CD4-positive, alpha-beta T cell treated with Interleukin-15 for 4 hours (primary cell): ENCODE results near the gene SLC22A23.

Source experiments
- DNase-seq: peaks from one replicate; pipeline ENCODE4 v3.0.0-alpha.2; 2020; ENCODE audit warnings: low spot score

SLC22A23 gene

GRCh38 chr6:3316818-3317217 is 140.0 kb downstream of the SLC22A23 start:
- DNase-seq = no peak

DNA sequence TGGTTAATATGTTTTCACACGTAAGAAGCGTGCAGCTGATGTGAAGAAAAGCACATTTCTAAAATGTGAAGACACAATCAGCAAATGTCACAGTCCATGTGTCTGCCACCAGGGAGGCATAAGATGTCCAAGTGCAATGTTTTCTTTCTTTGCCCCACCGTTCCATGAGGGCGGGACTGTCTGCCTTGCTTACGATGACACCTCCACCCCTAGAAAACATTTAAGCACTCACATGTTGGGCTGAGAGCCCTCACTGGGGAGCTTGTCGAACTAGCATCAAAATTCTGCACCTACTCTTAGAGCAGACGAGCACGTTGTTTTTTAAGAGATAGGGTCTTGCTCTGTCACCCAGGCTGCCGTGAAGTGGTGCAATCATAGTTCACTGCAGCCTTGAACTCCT is 140.5 kb downstream of the SLC22A23 start:
- no peak for DNase-seq

GRCh38 chr6:3315841-3316240 is 141.0 kb downstream of the SLC22A23 start:
- no peak for DNase-seq

DNA sequence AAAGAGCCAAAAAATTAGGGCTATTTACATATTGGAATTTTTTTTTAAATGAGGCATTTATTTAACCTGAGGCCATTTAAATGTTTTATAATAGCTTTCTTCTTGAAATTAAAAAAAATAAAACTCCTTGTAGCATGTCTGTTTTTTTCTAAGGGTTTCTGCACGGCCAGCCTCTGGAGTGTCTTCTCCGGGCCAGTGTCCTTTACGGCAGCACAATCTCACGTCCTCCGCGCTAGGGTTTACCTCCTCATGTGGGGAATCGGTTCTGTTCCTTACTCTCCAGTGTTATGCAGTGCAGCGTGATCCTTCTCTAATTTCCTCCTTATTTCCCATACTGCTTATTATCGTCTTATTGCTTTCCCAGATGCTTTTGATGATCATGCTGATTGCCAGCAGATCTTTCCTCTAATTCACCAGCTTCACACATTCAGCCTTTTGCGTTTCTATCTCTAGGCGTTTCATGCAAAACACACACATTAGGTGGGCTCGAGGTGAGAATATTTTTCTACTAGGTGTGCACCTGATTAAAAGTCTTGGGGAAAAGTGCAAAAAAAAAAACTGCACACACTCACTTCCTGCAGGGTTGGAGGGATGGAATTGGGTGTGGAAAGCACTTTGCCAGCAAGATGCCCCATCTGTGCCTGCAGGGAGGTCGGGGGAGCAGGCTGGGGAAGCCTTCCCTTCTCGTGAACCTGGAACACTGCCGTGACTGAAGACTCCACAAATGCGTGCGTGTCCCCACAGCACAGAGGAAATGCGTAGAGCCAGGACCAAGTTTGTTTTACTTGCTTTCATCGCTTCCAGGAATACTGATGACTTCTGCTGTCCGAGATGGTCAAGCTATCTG is 142.0 kb downstream of the SLC22A23 start:
- no peak for DNase-seq

DNA sequence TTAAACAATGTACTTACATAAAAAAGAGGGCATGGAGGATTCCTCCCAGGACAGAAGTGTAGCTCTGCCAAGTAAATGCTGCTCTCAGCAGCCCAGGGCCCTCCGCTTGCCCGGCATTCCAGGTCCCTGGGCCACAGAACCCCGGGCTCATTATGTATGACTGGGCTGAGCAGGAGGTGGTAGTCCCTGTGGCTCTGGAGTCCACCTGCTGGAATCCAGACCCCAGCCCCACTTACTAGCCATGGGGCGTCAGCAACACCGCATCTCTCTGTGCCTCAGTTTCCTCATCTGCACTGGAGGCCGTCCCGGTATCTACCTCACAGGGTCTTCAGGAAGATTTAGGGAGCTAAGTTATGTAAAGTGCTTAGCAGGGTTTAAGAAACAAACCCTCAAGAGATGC is 142.7 kb downstream of the SLC22A23 start:
- no peak for DNase-seq

DNA sequence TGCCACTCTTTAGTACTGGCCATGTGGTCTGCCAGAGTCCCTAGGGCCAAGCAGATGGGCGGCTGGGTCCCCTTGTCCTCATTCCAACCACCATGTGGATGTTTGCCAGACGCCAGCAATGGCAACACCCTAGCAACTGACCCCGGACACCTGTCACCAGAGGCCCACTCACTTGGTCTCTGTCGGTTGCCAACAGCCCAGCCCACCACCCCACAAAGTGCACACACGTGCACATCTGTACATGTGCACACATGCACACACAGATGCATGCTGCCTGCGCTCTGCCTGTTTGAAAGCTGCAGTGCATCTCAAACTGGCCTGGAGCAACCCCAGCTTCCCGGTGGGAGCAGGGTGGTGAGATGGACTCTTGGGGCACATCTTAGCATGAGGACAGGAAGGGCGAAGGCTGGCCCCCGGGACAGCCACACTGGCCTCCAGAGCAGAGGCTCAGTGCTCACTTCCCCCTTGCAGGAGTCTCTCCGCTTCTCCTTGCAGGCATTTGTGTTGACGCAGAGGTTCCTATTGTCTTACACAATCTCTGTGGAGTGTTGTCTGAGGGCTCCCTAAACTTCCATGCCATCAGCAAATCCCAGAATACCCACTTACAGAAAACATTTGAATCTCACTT is 144.1 kb downstream of the SLC22A23 start:
- no peak for DNase-seq

- no peak for DNase-seq
Measured at GRCh38 chr6:3311826-3312225, 145.0 kb downstream of the SLC22A23 start.

GRCh38 chr6:3310703-3311102 is 146.1 kb downstream of the SLC22A23 start:
- no peak for DNase-seq

DNA sequence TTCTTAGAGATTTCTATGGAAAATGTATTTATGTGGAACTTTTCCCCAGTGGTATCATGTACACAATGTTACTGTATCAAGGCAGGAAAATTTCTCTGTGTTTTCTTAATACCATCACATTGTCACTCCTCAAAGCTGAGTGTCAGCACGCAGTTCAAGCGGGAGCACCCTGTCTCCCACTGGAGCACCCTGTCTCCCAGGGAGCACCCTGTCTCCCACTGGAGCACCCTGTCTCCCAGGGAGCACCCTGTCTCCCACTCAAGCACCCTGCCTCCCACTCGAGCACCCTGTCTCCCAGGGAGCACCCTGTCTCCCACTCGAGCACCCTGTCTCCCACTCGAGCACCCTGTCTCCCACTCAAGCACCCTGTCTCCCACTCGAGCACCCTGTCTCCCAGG is 146.8 kb downstream of the SLC22A23 start:
- DNase-seq = no peak

DNA sequence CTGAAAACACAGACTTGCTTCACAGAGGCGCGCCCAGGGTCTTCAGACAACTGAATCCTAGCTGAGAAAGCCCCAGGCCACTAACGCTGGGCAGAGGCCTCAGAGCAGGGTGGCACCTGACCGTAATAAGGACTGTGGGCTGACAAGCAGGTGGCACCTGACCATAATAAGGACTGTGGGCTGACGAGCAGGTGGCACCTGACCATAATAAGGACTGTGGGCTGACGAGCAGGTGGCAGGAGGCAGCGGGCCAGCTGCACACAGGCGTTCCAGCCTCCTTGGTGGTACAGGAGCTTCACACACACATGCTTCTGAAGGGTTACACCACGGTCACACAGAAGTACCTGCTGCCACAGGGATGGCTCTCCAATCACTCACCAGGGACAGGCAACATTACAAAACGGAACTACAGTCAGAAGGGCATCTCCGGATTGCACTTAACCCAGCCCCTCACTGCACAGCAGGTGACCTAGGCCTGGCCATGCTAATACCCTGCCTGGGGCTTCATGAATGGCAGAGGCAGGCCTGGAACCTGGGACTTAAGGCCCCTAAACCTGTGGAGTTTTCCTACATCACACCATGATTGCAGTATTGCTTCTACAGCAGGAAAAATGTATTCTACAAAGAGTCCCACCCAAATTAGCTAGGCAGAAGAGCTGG is 147.3 kb downstream of the SLC22A23 start:
- no peak for DNase-seq

- DNase-seq = no peak
Measured at GRCh38 chr6:3308106-3308505, 148.7 kb downstream of the SLC22A23 start.

GRCh38 chr6:3307436-3307835 is 149.4 kb downstream of the SLC22A23 start:
- no peak for DNase-seq

GRCh38 chr6:3306848-3307247 is 150.0 kb downstream of the SLC22A23 start:
- no peak for DNase-seq

- DNase-seq = no peak
Measured at GRCh38 chr6:3305831-3306230, 151.0 kb downstream of the SLC22A23 start.

GRCh38 chr6:3305216-3305565 is 151.7 kb downstream of the SLC22A23 start:
- DNase-seq = no peak

GRCh38 chr6:3304500-3305215 is 152.2 kb downstream of the SLC22A23 start:
- DNase-seq = no peak

DNA sequence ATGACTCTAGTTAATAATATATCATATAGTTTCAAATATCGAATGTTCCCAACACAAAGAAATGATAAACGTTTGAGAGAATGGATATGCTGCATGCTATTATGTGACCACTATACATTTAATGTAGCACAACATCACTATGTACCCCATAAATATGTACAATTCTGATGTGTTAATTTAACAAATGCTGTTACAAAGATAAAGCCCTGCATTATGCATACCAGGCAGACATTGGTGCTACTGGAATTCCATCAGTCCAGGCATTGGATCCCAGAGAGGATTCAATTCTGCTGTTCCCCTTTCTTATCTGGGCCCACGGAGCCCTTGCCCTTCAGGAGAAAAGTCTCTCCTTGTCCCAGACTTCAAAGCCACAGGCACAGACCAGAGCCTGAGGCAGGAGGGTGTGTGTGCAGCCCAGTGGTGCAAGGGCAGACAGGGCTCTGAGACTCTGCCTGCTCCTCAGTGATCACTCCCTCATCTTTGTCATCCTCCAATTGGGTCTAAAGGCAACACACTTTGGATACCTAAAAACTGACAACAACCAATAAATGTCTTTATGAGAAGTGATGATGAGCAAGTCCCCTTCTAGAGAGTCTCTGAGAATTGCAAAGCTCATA is 152.9 kb downstream of the SLC22A23 start:
- no peak for DNase-seq

GRCh38 chr6:3301506-3301905 is 155.3 kb downstream of the SLC22A23 start:
- no peak for DNase-seq

DNA sequence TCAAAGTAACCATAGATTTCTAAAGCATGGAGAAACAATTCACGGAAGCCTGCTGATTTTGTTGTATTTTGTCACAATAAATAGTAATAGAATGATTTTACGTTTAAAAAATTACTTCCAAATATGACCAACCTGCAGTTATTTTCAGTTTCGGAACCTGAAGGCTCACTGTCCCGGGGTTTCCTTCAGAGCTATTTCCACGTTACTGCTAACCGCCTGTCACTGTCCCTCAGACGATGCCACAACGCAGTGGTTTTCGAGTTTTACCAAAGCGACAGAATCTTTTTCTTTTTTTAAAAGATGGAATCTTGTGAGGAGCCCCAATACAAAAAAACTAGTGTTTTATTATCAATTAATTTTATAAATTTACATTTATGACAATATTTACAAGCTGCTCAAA is 157.6 kb downstream of the SLC22A23 start:
- DNase-seq = no peak

DNA sequence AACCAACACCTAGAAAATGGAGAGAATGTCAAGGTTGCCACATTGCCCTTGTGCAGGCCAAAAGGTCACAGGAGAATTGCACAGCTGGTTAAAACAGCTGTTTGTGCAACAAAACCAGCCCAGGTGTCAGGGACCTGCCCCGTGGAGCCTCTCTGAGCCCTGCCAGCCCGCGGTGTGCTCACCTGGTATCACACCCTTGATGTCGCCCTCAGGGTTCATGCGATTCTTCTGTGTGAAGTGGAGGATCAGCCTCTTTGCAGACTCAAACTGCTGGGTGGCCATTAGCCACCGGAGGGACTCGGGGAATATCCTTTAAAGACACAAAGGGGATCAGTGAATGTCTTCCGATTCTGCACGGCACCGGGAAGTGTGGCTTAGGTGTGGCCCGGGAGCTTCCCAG is 158.9 kb downstream of the SLC22A23 start:
- no peak for DNase-seq

- DNase-seq = no peak
Measured at GRCh38 chr6:3297006-3297405, 159.8 kb downstream of the SLC22A23 start.

GRCh38 chr6:3296537-3296936 is 160.3 kb downstream of the SLC22A23 start:
- DNase-seq = no peak
